MCF 10A (cell line): ENCODE measurements around the gene RNF123. TPM values are rescaled to one million over a fixed set of nuclear protein-coding genes. Genes with fewer than 3 reads are reported as not detected.

Experiments
- BruUV-seq: library from RNA; stranded (reverse); fragments of 400-500 nt; replicated peaks from 2 replicates; lab custom pipeline; 2021; lab: Mats Ljungman, UMichigan
- CTCF ChIA-PET: fragments of 300-600 bp; sonication (Branson Sonifier 250); formaldehyde crosslinking; extraction: SDS; loops from one replicate; lab custom pipeline; 2021; ENCODE audit warnings: antibody characterized with exemption, inconsistent platforms; lab: Yijun Ruan, JAX
- POLR2A ChIA-PET: fragments of 300-600, 350-650 bp; sonication (Branson Sonifier 250); formaldehyde crosslinking; extraction: SDS; loops from one replicate; lab custom pipeline; 2020; ENCODE audit warnings: antibody characterized with exemption, inconsistent platforms; lab: Yijun Ruan, JAX
- DNase-seq: peaks from one replicate; pipeline ENCODE4 v3.0.0-alpha.2; 2018; ENCODE audit not compliant: unreplicated experiment
- H3K27ac Mint-ChIP-seq: one replicate; pipeline ENCODE4 v1.8.0; 2022; ENCODE audit warnings: mild to moderate bottlenecking, low read depth, mixed read lengths; ENCODE audit not compliant: unreplicated experiment
- H3K27me3 Mint-ChIP-seq: one replicate; pipeline ENCODE4 v1.8.0; 2022; ENCODE audit warnings: mixed read lengths; ENCODE audit not compliant: insufficient read depth, unreplicated experiment
- H3K36me3 Mint-ChIP-seq: one replicate; pipeline ENCODE4 v1.8.0; 2022; ENCODE audit warnings: mild to moderate bottlenecking, moderate library complexity, mixed read lengths; ENCODE audit not compliant: insufficient read depth, unreplicated experiment
- H3K4me1 Mint-ChIP-seq: one replicate; pipeline ENCODE4 v1.8.0; 2022; ENCODE audit warnings: mixed read lengths; ENCODE audit not compliant: insufficient read depth, unreplicated experiment
- H3K4me3 Mint-ChIP-seq: one replicate; pipeline ENCODE4 v1.8.0; 2022; ENCODE audit warnings: mild to moderate bottlenecking, moderate library complexity, mixed read lengths; ENCODE audit not compliant: unreplicated experiment
- H3K9me3 Mint-ChIP-seq: one replicate; pipeline ENCODE4 v1.8.0; 2022; ENCODE audit warnings: mixed read lengths; ENCODE audit not compliant: unreplicated experiment
- intact Hi-C: fragments of 100-400 bp; cut with micrococcal nuclease; formaldehyde crosslinking; loops from 2 replicates; pipeline ENCODE4 v1.14.1; 2022
- total RNA-seq: library from RNA; stranded (reverse); gene quantifications from 2 replicates; pipeline ENCODE4 v1.2.3, GENCODE V29; 2022
- TF ChIP-seq, protein P1 (sequence below): fragments of 200-600 bp; IDR thresholded peaks from one replicate; pipeline ENCODE4 v1.8.0; 2022; ENCODE audit warnings: antibody characterized with exemption, mild to moderate bottlenecking; ENCODE audit not compliant: unreplicated experiment

RNF123 gene
- total RNA-seq, 1 experiment from 2014 or later: 48.6 TPM

GRCh38 chr3:49723628-49724551, 34.5 kb downstream of the RNF123 start, which contains the start of gene GMPPB:
Gene GMPPB, minus strand, starts transcription at chr3:49723951. Its CDS starts 225 bp downstream, at chr3:49723726.
- POLR2A ChIA-PET: interaction anchor here (0.5 to 2.2 kb wide), 18 partner anchors 8 to 511 kb away, joined by 3 to 13 read pairs (median 4); partner anchors contain the start of genes INKA1 and IP6K1
- Mint-ChIP-seq H3K27ac (peak within 1 kb of the TSS; percentile 78), H3K4me3 (peak within 1 kb of the TSS; percentile 83), H3K4me1 (peaks cover 14% of the 10 kb centered on the region), H3K36me3 (peaks cover 77% of the 10 kb centered on the region), H3K27me3 (no peaks in the 10 kb centered on the region), H3K9me3 (no peaks in the 10 kb centered on the region)
- CTCF ChIA-PET: interaction anchor here (1.1 to 1.4 kb wide), 2 partner anchors 79 to 116 kb away, joined by 4 read pairs; no protein-coding TSS in a partner anchor
- TF ChIP-seq, protein P1, sequence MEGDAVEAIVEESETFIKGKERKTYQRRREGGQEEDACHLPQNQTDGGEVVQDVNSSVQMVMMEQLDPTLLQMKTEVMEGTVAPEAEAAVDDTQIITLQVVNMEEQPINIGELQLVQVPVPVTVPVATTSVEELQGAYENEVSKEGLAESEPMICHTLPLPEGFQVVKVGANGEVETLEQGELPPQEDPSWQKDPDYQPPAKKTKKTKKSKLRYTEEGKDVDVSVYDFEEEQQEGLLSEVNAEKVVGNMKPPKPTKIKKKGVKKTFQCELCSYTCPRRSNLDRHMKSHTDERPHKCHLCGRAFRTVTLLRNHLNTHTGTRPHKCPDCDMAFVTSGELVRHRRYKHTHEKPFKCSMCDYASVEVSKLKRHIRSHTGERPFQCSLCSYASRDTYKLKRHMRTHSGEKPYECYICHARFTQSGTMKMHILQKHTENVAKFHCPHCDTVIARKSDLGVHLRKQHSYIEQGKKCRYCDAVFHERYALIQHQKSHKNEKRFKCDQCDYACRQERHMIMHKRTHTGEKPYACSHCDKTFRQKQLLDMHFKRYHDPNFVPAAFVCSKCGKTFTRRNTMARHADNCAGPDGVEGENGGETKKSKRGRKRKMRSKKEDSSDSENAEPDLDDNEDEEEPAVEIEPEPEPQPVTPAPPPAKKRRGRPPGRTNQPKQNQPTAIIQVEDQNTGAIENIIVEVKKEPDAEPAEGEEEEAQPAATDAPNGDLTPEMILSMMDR: no peak
- intact Hi-C loops: loop anchor here (5.0 kb wide), 2 partner anchors 113 to 178 kb away; partner anchors contain the start of gene MST1R
- no TSS peak for BruUV-seq
- peak; percentile 97 for DNase-seq

GRCh38 chr3:49724586-49724985, 35.2 kb downstream of the RNF123 start:
- Mint-ChIP-seq H3K27me3 (no peaks in the 10 kb centered on the region), H3K36me3 (peaks cover 73% of the 10 kb centered on the region), H3K4me3 (peak overlapping the region; percentile 83), H3K4me1 (peaks cover 14% of the 10 kb centered on the region), H3K27ac (peak overlapping the region; percentile 78), H3K9me3 (no peaks in the 10 kb centered on the region)
- TF ChIP-seq, protein P1: no peak
- CTCF ChIA-PET: no interaction called here
- no peak for DNase-seq
- TSS peak; percentile 86 for BruUV-seq
- intact Hi-C loops: loop anchor here (5.0 kb wide), 2 partner anchors 113 to 178 kb away; partner anchors contain the start of gene MST1R
- POLR2A ChIA-PET: interaction anchor here (0.5 to 2.2 kb wide), 12 partner anchors 9 to 486 kb away, joined by 3 to 13 read pairs (median 4); partner anchors contain the start of gene IP6K1

DNA sequence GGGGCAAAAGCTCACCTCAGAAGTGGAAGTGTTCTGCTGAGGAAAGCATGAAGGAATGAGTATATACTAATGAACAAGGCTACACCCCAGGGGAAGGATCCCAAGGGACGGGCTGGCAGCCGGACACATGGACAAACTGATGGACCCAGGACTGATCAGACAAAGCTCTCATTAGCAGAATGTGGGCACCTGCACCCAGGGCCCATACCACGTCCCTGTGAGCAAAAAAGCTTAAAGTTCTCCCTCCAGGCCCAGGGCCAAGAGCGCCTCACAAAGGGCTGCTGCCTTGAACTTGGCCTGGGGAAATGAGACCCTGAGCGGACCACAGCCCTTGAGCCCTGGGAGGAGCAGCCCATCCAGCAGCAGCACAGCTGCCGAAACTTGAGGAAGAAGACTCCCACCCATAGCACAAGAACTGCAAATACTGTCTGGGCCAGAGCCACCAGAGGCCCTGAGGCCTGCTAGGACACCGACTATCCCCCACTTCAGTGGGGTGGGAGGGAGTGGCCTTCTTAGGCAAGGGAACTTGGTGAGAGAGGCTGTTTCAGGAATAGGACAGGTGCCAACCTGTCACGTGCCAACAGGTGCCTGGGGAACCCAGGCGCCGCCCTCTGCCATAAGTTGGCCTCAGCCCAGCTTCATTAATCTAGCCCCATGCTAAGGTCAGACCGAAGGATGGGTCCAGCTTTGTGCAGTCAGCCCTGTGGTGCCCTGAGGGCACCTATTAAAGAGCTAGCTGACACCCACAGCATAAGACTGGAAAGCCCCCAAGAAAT, 36.7 kb downstream of the RNF123 start:
- H3K27ac Mint-ChIP-seq: no peak overlapping the region
- no peak overlapping the region for H3K4me3 Mint-ChIP-seq
- DNase-seq: no peak
- H3K9me3 Mint-ChIP-seq: no peaks in the 10 kb centered on the region
- POLR2A ChIA-PET: interaction anchor here (0.6 kb wide), 1 partner anchor 1731 kb away, joined by 4 read pairs; no protein-coding TSS in a partner anchor
- intact Hi-C loops: no loop called here
- no peaks in the 10 kb centered on the region for H3K27me3 Mint-ChIP-seq
- no TSS peak for BruUV-seq
- CTCF ChIA-PET: interaction anchor here (0.5 kb wide), 1 partner anchor 77 kb away, joined by 3 read pairs; the partner anchor contains the start of gene INKA1
- peaks cover 11% of the 10 kb centered on the region for H3K4me1 Mint-ChIP-seq
- TF ChIP-seq, protein P1: no peak
- peaks cover 75% of the 10 kb centered on the region for H3K36me3 Mint-ChIP-seq
